Measurements from ENCODE around the gene LRP1B. TPM values are rescaled to one million over a fixed set of nuclear protein-coding genes. Genes with fewer than 3 reads are reported as not detected.

LRP1B gene
- total RNA-seq, 1 donor from 2014 or later, result 0.27 TPM

GRCh38 chr2:141162314-141162713, 968.5 kb downstream of the LRP1B start:
- no peak for DNase-seq (ENCODE audit: low spot score)
- intact Hi-C loops (cut with DNase I), result no loop called here

- intact Hi-C loops (cut with DNase I), result no loop called here
- DNase-seq (ENCODE audit: low spot score), result no peak
Observed at GRCh38 chr2:141151611-141152286, 979.1 kb downstream of the LRP1B start.

- intact Hi-C loops (cut with DNase I), result no loop called here
- no peak for DNase-seq (ENCODE audit: low spot score)
Observed at GRCh38 chr2:141142025-141142424, 988.8 kb downstream of the LRP1B start.

- DNase-seq (ENCODE audit: low spot score), result no peak
- intact Hi-C loops (cut with DNase I), result no loop called here
Observed at GRCh38 chr2:141137122-141137693, 993.6 kb downstream of the LRP1B start.

- intact Hi-C loops (cut with DNase I), result no loop called here
- DNase-seq (ENCODE audit: low spot score), result no peak
Observed at GRCh38 chr2:141133883-141134282, 996.9 kb downstream of the LRP1B start.

- intact Hi-C loops (cut with DNase I), result no loop called here
- no peak for DNase-seq (ENCODE audit: low spot score)
Observed at GRCh38 chr2:141125432-141125831, 1005.4 kb downstream of the LRP1B start.

- intact Hi-C loops (cut with DNase I), result no loop called here
Observed at GRCh38 chr2:141118836-141119235, 1012.0 kb downstream of the LRP1B start.

GRCh38 chr2:141113301-141113700, 1017.5 kb downstream of the LRP1B start:
- intact Hi-C loops (cut with DNase I), result no loop called here
- DNase-seq (ENCODE audit: low spot score), result no peak

More at GRCh38 chr2:141118836-141119235, 1012.0 kb downstream of the LRP1B start:
- DNase-seq (ENCODE audit: low spot score), result no peak

GRCh38 chr2:141109633-141110032, 1021.2 kb downstream of the LRP1B start:
- intact Hi-C loops (cut with DNase I), result no loop called here
- no peak for DNase-seq (ENCODE audit: low spot score)

- DNase-seq (ENCODE audit: low spot score), result no peak
- intact Hi-C loops (cut with DNase I), result no loop called here
Observed at GRCh38 chr2:141105763-141106162, 1025.1 kb downstream of the LRP1B start.

- DNase-seq (ENCODE audit: low spot score), result no peak
- intact Hi-C loops (cut with DNase I), result no loop called here
Observed at GRCh38 chr2:141103216-141103615, 1027.6 kb downstream of the LRP1B start.

GRCh38 chr2:141079231-141079630, 1051.6 kb downstream of the LRP1B start:
- DNase-seq (ENCODE audit: low spot score), result no peak
- intact Hi-C loops (cut with DNase I), result no loop called here

GRCh38 chr2:141075753-141076152, 1055.1 kb downstream of the LRP1B start:
- DNase-seq (ENCODE audit: low spot score), result no peak
- intact Hi-C loops (cut with DNase I), result no loop called here

GRCh38 chr2:141068053-141068682, 1062.6 kb downstream of the LRP1B start:
- DNase-seq (ENCODE audit: low spot score), result no peak
- intact Hi-C loops (cut with DNase I), result no loop called here

GRCh38 chr2:141065042-141065441, 1065.8 kb downstream of the LRP1B start:
- DNase-seq (ENCODE audit: low spot score), result no peak
- intact Hi-C loops (cut with DNase I), result no loop called here

GRCh38 chr2:141063406-141063805, 1067.4 kb downstream of the LRP1B start:
- intact Hi-C loops (cut with DNase I), result no loop called here
- DNase-seq (ENCODE audit: low spot score), result no peak

- intact Hi-C loops (cut with DNase I), result no loop called here
- DNase-seq (ENCODE audit: low spot score), result no peak
Observed at GRCh38 chr2:141062443-141062842, 1068.4 kb downstream of the LRP1B start.

- no peak for DNase-seq (ENCODE audit: low spot score)
- intact Hi-C loops (cut with DNase I), result no loop called here
Observed at GRCh38 chr2:141062031-141062430, 1068.8 kb downstream of the LRP1B start.

- intact Hi-C loops (cut with DNase I), result no loop called here
- DNase-seq (ENCODE audit: low spot score), result no peak
Observed at GRCh38 chr2:141058556-141058955, 1072.3 kb downstream of the LRP1B start.

- intact Hi-C loops (cut with DNase I), result no loop called here
- no peak for DNase-seq (ENCODE audit: low spot score)
Observed at GRCh38 chr2:141055531-141055930, 1075.3 kb downstream of the LRP1B start.

- DNase-seq (ENCODE audit: low spot score), result no peak
- intact Hi-C loops (cut with DNase I), result no loop called here
Observed at GRCh38 chr2:141048951-141049350, 1081.9 kb downstream of the LRP1B start.

Data from cardiac septum (tissue), 1 donor.